Activated naive CD8-positive, alpha-beta T cell treated with anti-CD3 and anti-CD28 coated beads, Interleukin-2, amount 50 U/mL, for 24 hours (primary cell): ENCODE data around the gene FECH.
"Not testable (repeated sequence)": the region's sequence is repeated elsewhere in the genome, so short reads cannot be mapped to it uniquely, and the experiment has no call there.

Experiments
- ATAC-seq: fragments of 150-1000 bp; cut with Tn5 transposase; one replicate; pipeline ENCODE4 v1.10.0; 2021
- DNase-seq: peaks from one replicate; pipeline ENCODE4 v3.0.0; 2021
- H3K27ac Mint-ChIP-seq: one replicate; pipeline ENCODE4 v1.8.0; 2021; ENCODE audit warnings: mild to moderate bottlenecking, mixed read lengths
- H3K27me3 Mint-ChIP-seq: one replicate; pipeline ENCODE4 v1.8.0; 2021; ENCODE audit warnings: mixed read lengths
- H3K36me3 Mint-ChIP-seq: one replicate; pipeline ENCODE4 v1.8.0; 2021; ENCODE audit warnings: low read depth, mixed read lengths
- H3K4me1 Mint-ChIP-seq: one replicate; pipeline ENCODE4 v1.8.0; 2021; ENCODE audit warnings: mixed read lengths
- H3K4me3 Mint-ChIP-seq: one replicate; pipeline ENCODE4 v1.8.0; 2021; ENCODE audit warnings: mild to moderate bottlenecking, moderate library complexity, mixed read lengths
- H3K9me3 Mint-ChIP-seq: one replicate; pipeline ENCODE4 v1.8.0; 2021; ENCODE audit warnings: mixed read lengths

FECH gene

DNA sequence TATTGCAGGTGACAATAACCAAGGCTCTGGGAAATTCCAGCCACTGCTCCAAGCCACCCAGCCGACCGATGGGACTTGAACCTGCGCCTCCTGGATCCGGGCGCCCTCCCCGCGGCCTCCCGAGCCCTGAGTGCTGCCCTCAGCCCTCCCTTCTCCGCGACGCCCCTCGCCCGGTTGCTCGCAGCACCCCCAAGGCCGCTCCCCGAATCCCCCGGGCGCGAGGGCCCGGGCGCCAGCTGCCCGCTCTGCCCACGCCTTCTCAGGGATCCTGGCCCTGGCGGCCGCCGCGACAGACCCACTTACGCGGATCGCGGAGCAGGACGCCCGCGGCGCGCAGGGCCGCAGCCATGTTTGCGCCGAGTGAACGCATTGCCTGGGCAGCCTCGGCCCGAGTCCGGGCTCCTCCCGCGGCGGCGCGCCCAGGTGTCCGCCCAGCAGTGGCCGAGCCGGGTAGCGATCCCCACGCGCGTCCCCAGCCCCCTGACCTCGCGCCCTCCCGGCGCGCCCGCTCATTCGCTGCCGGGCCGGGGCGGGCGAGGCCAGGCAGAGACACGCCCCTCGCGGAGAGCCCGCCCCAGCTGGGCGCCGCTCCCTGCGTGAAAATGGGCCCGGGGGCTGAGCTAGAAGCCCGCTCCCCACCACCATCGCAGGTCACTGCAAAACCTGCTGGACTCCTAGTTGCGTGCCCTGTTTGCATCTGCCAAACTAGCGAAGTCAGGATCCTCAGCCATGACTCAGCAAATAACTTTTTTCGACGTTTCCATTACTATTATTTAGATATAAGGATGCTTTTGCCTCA, at the start of gene FECH:
Gene FECH (minus strand): TSS at position 452 of the 799 bp plus-strand sequence. CDS start 82 bp downstream, at position 370.
- H3K36me3 Mint-ChIP-seq = peaks cover 5% of the 10 kb centered on the region
- ATAC-seq (peak; percentile 87), DNase-seq (peak; percentile 72)
- peak within 1 kb of the TSS; percentile 78 for H3K27ac Mint-ChIP-seq
- H3K4me1 Mint-ChIP-seq = peaks cover 28% of the 10 kb centered on the region
- H3K9me3 Mint-ChIP-seq = no peaks in the 10 kb centered on the region
- no peaks in the 10 kb centered on the region for H3K27me3 Mint-ChIP-seq
- H3K4me3 Mint-ChIP-seq = peak within 1 kb of the TSS; percentile 83

- Mint-ChIP-seq H3K4me3 (no peak overlapping the region), H3K27me3 (no peaks in the 10 kb centered on the region), H3K9me3 (no peaks in the 10 kb centered on the region), H3K36me3 (peaks cover 11% of the 10 kb centered on the region), H3K27ac (peak overlapping the region; percentile 48), H3K4me1 (peaks cover 21% of the 10 kb centered on the region)
- ATAC-seq (peak; percentile 47), DNase-seq (no peak)
These were observed 48.7 kb upstream of the FECH start for GRCh38 chr18:57635003-57635822.

GRCh38 chr18:57631697-57632096, 45.2 kb upstream of the FECH start:
- Mint-ChIP-seq H3K27ac (peak overlapping the region; percentile 37), H3K9me3 (no peaks in the 10 kb centered on the region), H3K36me3 (peaks cover 7% of the 10 kb centered on the region), H3K4me1 (peaks cover 23% of the 10 kb centered on the region), H3K27me3 (no peaks in the 10 kb centered on the region), H3K4me3 (peak overlapping the region; percentile 89)
- no peak for DNase-seq
- no peak for ATAC-seq

GRCh38 chr18:57630754-57631595, 44.5 kb upstream of the FECH start:
- Mint-ChIP-seq H3K27ac (peak overlapping the region; percentile 94), H3K36me3 (peaks cover 7% of the 10 kb centered on the region), H3K27me3 (no peaks in the 10 kb centered on the region), H3K4me1 (peaks cover 23% of the 10 kb centered on the region), H3K9me3 (no peaks in the 10 kb centered on the region), H3K4me3 (peak overlapping the region; percentile 89)
- DNase-seq (no peak), ATAC-seq (no peak)

- peaks cover 19% of the 10 kb centered on the region for H3K4me1 Mint-ChIP-seq
- H3K27me3 Mint-ChIP-seq = no peaks in the 10 kb centered on the region
- peak; percentile 92 for ATAC-seq
- H3K9me3 Mint-ChIP-seq = no peaks in the 10 kb centered on the region
- H3K4me3 Mint-ChIP-seq = peak overlapping the region; percentile 89
- H3K36me3 Mint-ChIP-seq = peaks cover 4% of the 10 kb centered on the region
- H3K27ac Mint-ChIP-seq = peak overlapping the region; percentile 94
- DNase-seq = peak; percentile 95
These were observed 43.7 kb upstream of the FECH start for GRCh38 chr18:57630002-57630753.

GRCh38 chr18:57629422-57629821, 42.9 kb upstream of the FECH start:
- Mint-ChIP-seq H3K4me3 (peak overlapping the region; percentile 89), H3K4me1 (peaks cover 19% of the 10 kb centered on the region), H3K36me3 (peaks cover 4% of the 10 kb centered on the region), H3K27ac (peak overlapping the region; percentile 94), H3K27me3 (no peaks in the 10 kb centered on the region), H3K9me3 (no peaks in the 10 kb centered on the region)
- no peak for DNase-seq
- no peak for ATAC-seq

DNA sequence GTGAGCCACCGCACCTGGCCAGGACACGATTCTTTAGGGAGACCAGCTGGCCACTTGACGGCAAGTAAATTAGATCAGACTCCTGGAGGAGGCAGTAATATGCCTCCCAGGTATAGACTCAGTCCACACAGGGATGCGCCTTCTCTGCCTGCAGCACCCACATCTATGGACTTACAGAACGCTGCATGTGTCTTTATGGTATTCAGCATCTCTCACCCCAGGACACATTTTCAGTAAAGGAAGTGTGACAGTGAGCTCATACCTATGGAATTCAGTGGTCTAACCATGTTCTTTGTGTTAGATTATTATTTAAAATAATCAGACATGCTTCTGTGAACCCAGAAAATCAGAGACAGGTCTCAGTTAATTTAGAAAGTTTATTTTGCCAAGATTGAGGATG, 41.0 kb upstream of the FECH start:
- Mint-ChIP-seq H3K9me3 (no peaks in the 10 kb centered on the region), H3K4me3 (no peak overlapping the region), H3K36me3 (peaks cover 4% of the 10 kb centered on the region), H3K27ac (no peak overlapping the region), H3K27me3 (no peaks in the 10 kb centered on the region), H3K4me1 (peaks cover 21% of the 10 kb centered on the region)
- DNase-seq = no peak
- no peak for ATAC-seq

GRCh38 chr18:57624988-57625387, 38.5 kb upstream of the FECH start:
- Mint-ChIP-seq H3K36me3 (peaks cover 15% of the 10 kb centered on the region), H3K27me3 (no peaks in the 10 kb centered on the region), H3K27ac (no peak overlapping the region), H3K4me3 (no peak overlapping the region), H3K9me3 (no peaks in the 10 kb centered on the region), H3K4me1 (peaks cover 23% of the 10 kb centered on the region)
- no peak for ATAC-seq
- no peak for DNase-seq

GRCh38 chr18:57621246-57621604, 34.7 kb upstream of the FECH start:
- H3K36me3 Mint-ChIP-seq = peaks cover 37% of the 10 kb centered on the region
- no peaks in the 10 kb centered on the region for H3K27me3 Mint-ChIP-seq
- H3K4me1 Mint-ChIP-seq = peaks cover 45% of the 10 kb centered on the region
- H3K9me3 Mint-ChIP-seq = no peaks in the 10 kb centered on the region
- ATAC-seq = peak; percentile 15
- peak overlapping the region; percentile 97 for H3K4me3 Mint-ChIP-seq
- DNase-seq = peak; percentile 36
- H3K27ac Mint-ChIP-seq = peak overlapping the region; percentile 97

GRCh38 chr18:57619876-57620275, 33.4 kb upstream of the FECH start:
- Mint-ChIP-seq H3K36me3 (peaks cover 43% of the 10 kb centered on the region), H3K9me3 (no peaks in the 10 kb centered on the region), H3K4me3 (peak overlapping the region; percentile 97), H3K27me3 (no peaks in the 10 kb centered on the region), H3K4me1 (peaks cover 48% of the 10 kb centered on the region), H3K27ac (peak overlapping the region; percentile 97)
- ATAC-seq (no peak), DNase-seq (no peak)

DNA sequence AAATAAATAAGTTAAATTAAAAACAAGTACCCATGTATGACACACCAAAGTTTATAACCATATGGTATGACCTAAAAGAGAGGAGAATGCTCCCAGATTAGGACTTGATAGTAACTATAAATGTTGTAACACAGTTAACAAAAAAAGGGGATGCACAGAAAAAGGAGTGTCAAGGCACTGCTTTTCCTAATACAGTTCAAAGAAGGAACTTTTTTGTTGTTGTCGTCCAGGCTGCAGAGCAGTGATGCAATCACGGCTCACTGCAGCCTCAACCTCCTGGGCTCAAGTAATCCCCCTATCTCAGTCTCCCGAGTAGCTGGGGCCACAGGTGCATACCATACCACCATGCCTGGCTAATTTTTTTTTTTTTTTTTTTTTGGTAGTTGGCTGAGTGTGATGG, 32.4 kb upstream of the FECH start:
- Mint-ChIP-seq H3K27ac (no peak overlapping the region), H3K9me3 (no peaks in the 10 kb centered on the region), H3K4me3 (no peak overlapping the region), H3K36me3 (peaks cover 46% of the 10 kb centered on the region), H3K27me3 (no peaks in the 10 kb centered on the region), H3K4me1 (peaks cover 49% of the 10 kb centered on the region)
- ATAC-seq (no peak), DNase-seq (no peak)

DNA sequence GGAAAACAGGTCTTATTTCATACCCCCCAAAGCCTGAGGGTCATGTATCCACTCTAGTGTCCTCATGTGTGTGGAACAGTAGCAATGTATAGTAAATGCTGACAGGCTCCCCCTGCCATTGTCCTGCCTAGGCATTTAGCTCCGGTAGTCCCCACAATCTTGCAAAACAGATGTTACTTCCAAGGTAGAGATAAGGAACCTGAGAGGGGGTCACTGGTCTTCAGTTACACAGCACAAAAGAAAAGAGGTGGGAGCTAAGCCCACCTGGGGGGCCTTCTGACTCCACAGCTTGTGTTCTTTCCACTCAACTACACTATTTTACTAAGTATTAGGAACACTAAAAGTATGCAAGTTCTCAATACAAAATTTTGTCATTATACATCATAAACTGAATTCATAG, 17.4 kb upstream of the FECH start:
- ATAC-seq (no peak), DNase-seq (no peak)
- H3K36me3 Mint-ChIP-seq = peaks cover 70% of the 10 kb centered on the region
- H3K4me1 Mint-ChIP-seq = no peaks in the 10 kb centered on the region
- no peaks in the 10 kb centered on the region for H3K27me3 Mint-ChIP-seq
- H3K4me3 Mint-ChIP-seq = no peak overlapping the region
- H3K27ac Mint-ChIP-seq = no peak overlapping the region
- no peaks in the 10 kb centered on the region for H3K9me3 Mint-ChIP-seq

- no peak for DNase-seq
- H3K27ac Mint-ChIP-seq = no peak overlapping the region
- H3K27me3 Mint-ChIP-seq = no peaks in the 10 kb centered on the region
- H3K36me3 Mint-ChIP-seq = peaks cover 32% of the 10 kb centered on the region
- peaks cover 5% of the 10 kb centered on the region for H3K4me1 Mint-ChIP-seq
- H3K4me3 Mint-ChIP-seq = no peak overlapping the region
- no peaks in the 10 kb centered on the region for H3K9me3 Mint-ChIP-seq
- ATAC-seq = peak; percentile 12
These were observed 8.8 kb upstream of the FECH start for GRCh38 chr18:57595347-57595746.

GRCh38 chr18:57592716-57593115, 6.2 kb upstream of the FECH start:
- not testable (repeated sequence) for H3K27ac Mint-ChIP-seq

More at GRCh38 chr18:57592716-57593115, 6.2 kb upstream of the FECH start:
- not testable (repeated sequence) for H3K36me3 Mint-ChIP-seq, H3K4me1 Mint-ChIP-seq, H3K9me3 Mint-ChIP-seq, H3K27me3 Mint-ChIP-seq, DNase-seq, H3K4me3 Mint-ChIP-seq, ATAC-seq
